NCI-H748 treated with DMSO at 0.1 percent for 48 hours (cell line): ENCODE results near the gene SLAMF1.
A peak's percentile ranks its signal among the peaks of the same experiment; 100 is the strongest.

Source experiments
- DNase-seq: peaks from one replicate; lab custom pipeline; 2025; lab: John Stamatoyannopoulos, UW

The SLAMF1 gene

DNA sequence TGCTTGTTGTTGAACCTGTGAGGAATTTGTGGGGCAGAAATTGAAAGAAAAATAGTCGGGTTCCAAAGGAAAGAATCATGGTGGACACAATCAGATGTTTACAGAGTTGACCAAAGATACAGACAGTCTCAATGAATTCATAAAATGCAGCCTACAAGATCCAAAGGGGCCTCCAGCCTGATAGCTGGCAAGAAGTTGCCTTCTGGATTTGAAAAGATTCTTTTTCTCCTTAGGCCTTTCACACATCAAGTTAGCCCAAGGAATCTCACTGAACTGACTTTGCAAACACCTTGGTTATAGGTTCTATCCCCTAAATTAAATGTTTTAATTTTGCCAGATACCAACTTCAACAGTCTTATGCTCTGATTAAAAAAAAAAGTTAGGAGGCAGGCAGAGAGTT is 21.5 kb downstream of the SLAMF1 start:
- no peak for DNase-seq

DNA sequence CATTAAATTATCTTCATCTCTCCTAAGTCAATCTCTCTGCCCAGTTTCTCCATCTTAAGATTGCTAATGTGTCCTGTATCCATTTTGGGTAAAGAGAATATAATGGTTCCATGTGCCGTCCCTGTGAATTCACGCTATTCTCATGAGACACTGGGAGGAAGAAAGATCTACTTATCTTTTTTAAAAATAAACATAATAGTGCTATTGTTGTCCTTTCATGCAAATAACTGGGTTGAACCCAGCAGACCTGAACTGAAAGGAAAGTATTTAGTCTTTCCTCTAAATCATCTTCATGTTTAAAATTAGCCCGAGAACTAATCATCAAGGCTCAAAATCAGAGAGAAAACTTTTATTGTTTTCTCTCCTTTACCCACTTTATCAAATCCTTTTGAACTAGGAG is 22.4 kb downstream of the SLAMF1 start:
- no peak for DNase-seq

DNA sequence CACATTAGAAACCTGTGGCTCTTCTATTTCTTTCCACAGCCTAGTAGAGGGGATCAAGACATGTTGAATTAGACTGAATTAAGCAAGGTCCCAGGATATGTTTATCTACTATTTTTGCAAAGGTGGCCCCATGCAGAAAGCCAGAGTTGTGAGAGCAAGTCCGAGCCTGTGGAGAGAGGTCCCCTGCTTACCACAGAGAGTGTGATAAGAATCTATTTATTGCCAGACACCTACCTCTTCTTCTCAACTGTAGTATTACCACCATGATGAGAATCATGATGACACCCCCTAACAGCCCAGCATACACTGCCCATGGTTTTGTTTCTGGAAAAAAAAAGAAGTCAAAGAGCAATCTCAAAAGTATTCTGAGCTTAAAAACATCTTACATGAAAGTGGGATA is 23.0 kb downstream of the SLAMF1 start:
- DNase-seq: no peak

GRCh38 chr1:160623227-160623633 is 23.6 kb downstream of the SLAMF1 start:
- no peak for DNase-seq

DNA sequence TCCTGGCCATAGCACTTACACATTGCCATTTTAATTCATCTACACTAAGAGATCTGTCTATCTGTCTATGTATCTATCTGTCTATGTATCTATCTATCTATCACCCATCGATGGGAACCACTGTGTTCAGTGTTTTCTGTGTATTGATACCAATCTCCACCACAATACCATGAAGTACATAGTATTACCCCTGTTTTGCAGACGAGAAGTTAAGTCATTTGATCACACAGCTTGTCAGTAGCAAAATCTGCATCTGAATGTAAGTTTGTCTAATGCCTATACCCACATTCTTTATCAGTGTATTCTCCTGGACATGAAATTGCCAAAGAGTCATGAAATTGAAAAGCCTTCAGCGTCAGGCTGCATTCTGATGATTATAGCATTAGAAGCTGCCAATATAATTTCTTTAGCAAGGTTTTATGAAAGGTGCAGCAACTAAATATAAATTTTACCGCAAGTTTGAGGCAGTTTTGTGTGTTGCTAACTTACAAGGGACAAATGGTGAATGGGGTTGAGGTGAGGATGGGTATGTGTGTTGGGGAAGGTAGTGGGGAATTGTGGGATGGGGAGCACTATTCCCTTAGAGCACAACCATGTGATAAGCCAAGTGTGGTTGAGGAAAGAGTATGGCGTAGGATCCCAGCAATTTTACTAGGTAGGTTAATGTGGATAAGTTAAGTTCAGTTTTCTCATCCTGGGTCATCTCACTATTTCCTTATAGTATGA is 24.2 kb downstream of the SLAMF1 start:
- no peak for DNase-seq

DNA sequence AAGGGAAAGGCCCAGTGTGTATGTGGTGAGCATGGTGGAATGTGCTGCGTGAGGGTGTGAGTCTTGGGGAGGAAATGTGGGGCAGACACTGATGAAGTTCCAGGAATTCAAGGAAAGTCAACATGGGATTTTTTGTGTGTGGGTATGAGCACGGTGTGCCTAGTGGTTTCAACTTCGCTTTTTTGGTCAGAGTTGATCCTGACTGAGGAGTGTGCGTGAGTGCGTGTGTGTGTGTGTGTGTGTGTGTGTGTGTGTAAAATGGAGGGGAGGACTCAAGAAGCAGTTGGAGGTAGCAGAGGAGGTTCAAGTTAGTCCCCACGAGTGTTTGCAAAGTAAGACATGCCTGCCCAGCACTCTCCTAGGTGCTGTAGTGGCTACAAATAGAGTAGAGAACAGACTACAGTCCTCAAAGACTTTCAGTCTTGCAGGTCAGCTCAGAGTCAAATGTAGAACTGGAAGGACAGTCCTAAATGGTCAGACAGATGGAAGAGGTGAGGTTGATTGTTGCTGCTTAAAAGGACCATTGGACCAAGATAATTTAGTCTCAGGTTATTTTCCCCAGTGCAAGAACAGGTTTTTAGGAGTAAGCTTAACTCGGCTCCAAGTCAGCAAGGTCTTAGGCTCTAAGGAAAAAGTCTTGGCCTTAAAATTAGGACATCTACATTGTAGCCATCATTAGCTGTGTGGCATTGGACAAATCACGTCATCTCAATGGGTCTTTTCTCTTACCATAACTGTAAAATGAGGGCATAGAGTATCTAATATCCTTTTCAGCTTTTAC is 25.0 kb downstream of the SLAMF1 start:
- no peak for DNase-seq

DNA sequence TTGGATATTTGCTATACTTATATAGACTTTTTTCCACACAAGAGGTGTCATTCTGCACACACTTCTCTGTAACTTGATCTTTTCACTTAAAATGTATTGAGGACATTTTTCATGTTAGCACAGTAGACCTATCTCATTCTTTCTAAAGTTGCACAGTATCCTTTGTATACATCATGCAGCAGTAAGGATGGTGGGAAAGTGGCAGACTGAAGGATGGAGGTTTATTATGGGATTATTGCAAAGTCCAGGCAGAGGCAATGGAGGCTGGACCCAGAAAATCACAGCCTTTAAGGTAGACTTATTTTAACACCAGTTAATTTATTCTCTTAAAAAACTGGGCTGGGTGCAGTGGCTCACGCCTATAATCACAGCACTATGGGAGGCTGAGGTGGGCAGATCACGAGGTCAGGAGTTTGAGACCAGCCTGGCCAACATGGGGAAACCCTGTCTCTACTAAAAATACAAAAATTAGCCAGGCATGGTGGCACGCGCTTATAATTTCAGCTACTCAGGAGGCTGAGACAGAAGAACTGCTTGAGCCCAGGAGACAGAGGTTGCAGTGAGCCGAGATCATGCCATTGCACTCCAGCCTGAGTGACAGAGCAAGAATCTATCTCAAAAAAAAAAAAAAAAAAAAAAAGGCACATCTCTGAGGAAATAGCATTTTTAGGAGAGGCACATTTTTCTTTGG is 25.8 kb downstream of the SLAMF1 start:
- no peak for DNase-seq

GRCh38 chr1:160619742-160620277 is 27.0 kb downstream of the SLAMF1 start:
- no peak for DNase-seq

GRCh38 chr1:160618763-160619274 is 28.0 kb downstream of the SLAMF1 start:
- DNase-seq: peak; percentile 0

DNA sequence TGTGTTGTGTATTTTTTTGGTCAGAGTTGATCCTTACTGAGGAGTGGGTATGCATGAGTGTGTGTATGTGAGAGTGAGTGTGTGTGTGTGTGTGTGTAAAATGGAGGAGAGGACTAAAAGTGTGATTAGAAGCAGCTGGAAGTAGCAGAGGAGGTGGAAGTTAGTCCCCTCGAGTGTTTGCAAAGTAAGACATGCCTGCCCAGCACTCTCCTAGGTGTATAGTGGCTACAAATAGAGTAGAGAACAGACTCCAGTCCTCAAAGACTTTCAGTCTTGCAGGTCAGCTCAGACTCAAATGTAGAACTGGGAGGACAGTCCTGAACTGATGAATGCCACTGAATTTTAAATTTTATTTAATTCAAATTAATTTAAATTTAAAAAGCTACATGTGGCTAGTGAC is 28.5 kb downstream of the SLAMF1 start:
- DNase-seq: no peak

- no peak for DNase-seq
Observed at GRCh38 chr1:160615660-160616059, 31.2 kb downstream of the SLAMF1 start.

DNA sequence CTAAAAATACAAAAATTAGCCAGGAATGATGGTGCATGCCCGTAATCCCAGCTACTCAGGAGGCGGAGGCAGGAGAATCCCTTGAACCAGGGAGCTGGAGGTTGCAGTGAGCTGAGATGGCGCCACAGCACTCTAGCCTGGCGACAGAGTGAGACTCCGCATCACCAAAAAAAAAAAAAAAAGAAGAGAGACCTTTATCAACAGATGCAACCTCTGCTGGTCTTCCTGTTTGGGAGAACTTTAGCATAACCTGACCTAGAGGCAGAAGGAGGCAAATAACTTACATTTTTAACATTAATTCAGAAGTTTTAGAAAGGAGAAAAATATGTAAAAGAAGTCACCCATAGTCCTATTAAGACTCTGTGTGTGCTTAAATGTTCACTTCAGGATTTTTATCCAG is 32.4 kb downstream of the SLAMF1 start:
- no peak for DNase-seq

GRCh38 chr1:160612613-160613218 is 34.1 kb downstream of the SLAMF1 start:
- DNase-seq: no peak

GRCh38 chr1:160610569-160611242 is 36.1 kb downstream of the SLAMF1 start:
- no peak for DNase-seq

GRCh38 chr1:160608941-160609340 is 37.9 kb downstream of the SLAMF1 start:
- no peak for DNase-seq

DNA sequence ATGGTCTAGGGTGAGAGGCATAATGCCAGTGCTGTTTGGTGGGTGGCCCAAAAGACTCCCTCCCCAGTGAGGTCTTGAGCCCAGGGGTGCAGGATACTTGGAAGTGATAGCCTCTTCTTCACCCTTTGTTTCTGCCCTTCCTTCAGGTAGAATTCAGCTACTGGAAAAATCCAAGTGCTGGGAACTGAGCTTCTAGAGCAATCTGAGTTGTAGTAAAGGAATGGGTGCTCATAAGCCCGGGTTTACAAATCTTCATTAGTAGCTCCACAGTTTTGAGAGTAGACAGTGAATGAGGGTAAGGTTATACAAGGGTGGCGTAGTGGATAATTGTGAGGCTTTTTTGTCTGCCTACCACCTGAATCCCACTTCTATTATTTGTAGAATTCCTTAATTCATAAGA is 38.3 kb downstream of the SLAMF1 start:
- no peak for DNase-seq

DNA sequence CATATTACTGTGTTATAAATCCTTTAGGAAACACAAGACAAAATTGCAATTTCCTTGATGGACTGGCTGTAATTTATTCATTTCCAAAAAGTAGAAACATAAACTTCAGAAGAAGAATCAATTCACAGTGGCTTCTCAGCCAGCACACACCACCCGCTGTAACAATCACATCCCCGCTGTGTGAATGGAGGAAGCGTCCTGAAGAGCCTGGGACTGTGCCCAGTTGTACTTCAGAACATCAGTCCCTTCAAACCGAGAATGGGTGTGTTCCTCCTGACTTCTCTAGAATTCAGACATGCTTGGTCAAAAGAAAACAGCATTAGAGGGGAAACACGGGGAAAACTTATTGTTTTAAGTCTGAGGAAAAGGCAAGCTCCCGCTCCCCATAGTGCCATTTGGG is 38.8 kb downstream of the SLAMF1 start:
- DNase-seq: no peak

GRCh38 chr1:160607672-160608032 is 39.2 kb downstream of the SLAMF1 start:
- no peak for DNase-seq

GRCh38 chr1:160607011-160607671 is 39.7 kb downstream of the SLAMF1 start:
- DNase-seq: peak; percentile 38

DNA sequence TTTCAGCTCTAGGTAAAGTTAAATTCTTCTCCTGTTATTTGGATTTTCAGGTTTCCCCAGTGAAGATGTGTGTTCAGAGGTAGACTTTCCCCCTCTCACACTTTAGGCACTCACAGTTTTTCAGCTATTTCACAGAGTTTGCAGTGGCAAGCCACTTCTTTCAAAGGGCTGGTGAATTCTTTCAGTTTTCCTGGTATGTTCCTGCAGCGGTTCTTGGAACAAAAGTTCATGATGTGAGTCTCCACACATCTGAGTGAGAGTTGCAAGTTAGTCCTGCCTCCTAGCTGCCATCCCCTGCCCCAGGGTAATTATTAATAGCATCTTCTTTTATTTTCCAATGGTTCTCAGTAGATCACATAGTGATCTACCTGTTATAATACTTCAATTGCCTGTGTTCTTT is 40.2 kb downstream of the SLAMF1 start:
- no peak for DNase-seq
